ENCODE measurements around the gene CYTH4.

Gene CYTH4

DNA sequence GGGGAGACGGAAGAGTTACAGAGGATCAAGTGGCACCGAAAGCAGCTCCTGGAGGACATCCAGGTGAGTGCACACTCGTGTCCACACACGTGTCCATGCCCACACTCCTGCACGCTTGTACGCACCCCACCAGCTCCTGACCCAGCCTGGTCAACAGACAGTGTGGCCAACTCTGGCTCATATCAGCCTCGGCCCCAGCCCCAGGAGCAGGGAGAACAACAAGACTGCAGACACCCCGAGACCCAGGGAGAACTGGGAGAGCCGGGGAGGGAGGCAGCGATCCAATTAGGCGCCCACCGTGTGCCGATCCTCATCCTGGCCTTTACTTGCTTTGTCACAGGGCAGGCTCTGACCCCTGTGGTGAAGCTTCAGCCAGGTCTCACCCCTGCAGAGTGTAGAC, 10.3 kb downstream of the CYTH4 start:
- DNase-seq: no peak

DNA sequence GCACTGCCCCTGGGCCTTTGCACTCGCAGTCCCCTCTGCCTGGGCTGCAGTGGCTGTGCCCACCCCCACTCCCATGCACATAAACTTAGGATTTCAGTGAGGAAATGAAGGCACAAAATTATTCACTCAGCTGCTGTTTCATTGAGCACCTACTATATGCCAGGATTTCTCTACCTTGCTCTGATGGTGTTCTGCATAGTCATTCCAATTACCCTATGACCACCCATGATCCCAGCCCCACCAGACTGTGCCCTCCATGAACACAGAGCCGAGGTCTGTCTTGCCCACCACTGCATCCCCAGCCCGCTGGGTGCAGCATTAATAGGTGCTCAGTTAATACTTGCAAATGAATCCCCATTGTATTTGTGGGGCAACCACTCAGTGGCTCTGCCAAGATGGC, 10.9 kb downstream of the CYTH4 start:
- no peak for DNase-seq

DNA sequence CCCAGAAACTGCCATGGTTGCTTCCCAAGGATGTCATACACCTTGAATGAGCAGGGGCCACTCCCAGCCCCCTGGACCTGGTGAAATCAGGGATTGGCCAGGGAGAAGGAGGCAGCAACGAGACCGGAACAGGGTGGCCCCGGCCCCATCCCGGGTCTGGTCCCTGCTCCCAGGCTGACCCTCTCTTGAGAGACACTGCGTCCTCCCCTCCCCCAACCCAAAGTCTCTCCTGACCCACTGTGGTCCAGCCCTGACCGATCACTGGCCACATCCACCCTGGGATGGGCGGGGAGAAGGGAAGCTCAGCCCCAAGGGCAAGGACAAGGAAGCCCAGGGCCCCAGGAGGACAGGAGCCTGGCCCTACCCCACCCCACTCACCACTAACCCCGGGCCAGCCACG, 12.4 kb downstream of the CYTH4 start:
- no peak for DNase-seq

DNA sequence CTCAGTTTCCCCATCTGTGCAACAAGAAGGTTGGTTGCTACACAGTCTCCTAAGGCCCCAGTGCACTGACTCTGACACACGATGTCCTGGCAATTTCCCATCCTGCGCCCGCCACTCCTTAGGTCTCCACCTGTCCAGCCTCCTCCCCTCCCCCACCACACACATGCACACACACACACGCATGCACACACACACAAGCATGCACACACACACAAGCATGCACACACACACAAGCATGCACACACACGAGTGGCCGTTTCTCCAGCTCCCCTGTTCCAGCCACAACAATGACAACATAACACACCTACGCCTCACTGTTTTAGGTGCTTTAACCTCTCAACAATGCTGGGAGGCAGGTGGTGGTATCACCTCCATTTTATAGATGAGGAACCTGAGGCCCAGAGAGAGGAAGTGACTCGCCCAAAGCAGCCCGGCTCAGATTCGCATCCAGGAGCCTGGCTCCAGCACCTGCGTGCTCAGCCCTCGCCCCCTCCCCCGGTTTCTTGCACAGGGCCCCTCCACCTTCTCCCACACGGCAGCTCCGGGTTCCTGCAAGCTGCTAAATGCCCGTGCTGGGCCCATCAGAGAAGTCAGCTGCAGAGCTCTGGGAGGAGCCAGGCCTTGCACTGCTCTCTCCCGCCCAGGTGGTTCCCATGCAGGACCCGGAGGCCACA, 13.0 kb downstream of the CYTH4 start:
- no peak for DNase-seq

DNA sequence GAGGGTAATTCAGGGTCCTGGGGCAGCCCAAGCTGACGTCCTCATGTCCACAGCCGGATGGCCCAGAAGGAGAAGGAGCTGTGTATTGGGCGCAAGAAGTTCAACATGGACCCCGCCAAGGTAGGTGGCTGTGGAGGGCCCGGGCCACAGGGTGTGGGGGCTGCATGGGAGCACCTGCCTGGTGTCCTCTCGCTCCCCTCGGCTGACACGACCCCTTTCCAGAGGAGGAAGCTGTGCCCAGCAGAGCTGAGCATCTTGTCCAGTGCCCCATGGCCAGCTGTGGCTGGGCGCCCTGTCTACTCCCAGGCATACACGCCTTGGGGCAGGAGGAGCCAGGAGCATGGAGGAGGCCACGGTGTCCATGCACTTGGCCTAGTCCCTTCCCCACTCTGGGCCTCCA, 13.6 kb downstream of the CYTH4 start:
- no peak for DNase-seq

DNA sequence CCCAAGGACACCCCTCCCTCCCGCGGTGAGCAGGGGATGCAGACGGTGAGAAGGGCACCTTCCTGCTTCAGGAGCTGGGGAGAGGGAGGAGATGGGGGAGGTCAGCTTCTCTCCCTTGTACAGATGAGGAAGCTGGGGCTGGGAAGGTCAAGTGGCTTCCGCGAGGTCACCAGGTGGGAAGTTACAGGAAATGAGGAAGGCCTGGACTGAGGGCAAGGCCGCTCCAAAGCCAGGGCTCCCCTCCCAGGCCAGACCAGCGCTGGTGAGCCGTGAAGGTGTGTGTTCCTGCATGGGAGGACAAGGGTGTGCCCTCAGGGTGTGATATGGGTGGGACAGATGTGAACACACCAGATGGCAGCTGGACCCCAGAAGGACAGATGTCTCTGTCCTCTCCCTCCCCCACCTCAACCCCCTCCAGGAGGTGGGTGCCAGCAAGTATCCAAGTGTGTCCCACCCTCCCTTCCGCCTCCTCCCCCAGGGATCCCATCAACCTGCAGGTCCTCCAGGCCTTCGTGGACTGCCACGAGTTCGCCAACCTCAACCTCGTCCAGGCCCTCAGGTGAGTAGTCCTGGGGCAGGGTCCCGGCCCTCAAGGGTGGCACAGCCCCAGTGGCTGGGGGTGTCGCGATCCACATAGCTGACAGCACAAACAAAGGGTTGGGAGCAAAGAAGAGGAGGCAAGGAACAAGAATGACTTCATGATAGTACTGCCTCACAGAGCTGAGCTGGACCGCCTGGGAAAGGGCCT, 16.6 kb downstream of the CYTH4 start:
- DNase-seq: no peak

DNA sequence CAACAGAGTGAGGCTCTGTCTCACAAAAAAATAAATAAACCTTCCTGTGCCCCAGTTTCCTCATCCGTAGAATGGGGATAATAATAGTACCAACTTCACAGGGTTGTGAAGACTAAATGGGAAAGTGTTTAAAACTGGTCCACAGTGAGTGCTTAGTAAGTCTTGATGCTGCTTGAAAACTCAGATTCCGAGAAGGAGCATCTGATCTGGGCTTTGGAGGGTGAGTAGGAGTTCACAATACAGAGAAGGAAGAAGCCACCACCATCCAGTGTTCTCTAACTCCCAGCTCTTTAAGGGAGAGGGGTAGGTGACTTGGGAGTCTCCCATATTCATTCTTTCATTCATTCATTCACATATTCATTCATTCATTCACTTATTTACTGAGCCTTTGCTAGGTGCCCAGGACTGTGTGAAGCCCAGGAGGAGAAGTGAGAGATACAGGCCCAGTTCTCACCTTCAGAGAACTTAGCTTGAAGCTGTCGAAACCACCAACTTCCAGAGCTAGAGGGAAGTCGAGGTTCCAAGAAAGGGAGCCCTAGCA, 17.7 kb downstream of the CYTH4 start:
- DNase-seq: no peak

DNA sequence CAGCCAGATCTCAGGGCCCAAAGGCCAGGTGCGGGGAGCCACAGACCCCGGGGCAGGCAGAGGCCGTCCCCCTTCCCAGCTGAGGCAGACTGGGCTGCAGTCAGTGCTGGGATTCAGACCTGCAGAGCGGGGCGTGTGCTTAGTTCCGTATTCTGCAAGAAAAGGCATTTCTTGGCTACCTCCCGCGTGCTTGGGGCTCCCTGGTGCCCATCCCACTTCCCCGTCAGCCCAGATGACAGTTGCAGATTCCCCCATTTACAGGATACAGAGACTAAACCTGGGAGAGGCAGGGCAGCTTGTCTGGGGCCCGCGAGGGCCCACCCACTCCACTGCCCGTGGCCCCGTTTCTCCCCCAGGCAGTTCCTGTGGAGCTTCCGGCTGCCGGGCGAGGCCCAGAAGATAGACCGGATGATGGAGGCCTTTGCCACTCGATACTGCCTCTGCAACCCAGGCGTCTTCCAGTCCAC, 18.3 kb downstream of the CYTH4 start:
- DNase-seq: no peak

DNA sequence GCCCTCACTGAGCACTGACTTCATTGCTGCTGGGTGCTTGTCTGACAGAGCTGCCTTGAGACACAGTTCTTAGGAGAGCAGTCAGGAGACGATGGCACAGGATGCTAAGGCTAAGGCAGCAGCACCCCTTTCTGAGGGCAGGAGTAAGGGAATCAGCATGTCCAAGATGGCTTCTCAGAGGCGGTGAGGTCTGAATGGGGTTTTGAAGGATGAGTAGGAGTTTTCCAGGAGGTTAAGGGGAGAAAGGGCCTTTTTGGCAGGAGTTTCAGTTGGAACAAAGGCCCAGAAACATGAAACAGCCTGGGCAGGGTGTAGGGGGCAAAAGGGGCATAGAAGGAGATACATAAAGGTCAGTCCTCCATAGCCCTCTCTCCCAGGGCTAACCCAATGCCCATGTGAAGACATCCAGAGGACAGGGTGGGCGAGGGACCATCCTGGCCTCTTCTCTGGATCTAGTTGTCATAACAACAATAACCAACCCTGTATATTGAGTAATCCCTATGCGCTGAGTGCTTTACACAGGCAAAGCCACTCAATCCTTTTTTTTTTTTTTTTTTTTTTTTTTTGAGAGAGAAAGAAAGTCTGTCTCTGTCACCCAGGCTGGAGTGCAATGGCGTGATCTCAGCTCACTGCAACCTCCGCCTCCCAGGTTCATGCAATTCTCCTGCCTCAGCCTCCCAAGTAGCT, 19.0 kb downstream of the CYTH4 start:
- DNase-seq: no peak

DNA sequence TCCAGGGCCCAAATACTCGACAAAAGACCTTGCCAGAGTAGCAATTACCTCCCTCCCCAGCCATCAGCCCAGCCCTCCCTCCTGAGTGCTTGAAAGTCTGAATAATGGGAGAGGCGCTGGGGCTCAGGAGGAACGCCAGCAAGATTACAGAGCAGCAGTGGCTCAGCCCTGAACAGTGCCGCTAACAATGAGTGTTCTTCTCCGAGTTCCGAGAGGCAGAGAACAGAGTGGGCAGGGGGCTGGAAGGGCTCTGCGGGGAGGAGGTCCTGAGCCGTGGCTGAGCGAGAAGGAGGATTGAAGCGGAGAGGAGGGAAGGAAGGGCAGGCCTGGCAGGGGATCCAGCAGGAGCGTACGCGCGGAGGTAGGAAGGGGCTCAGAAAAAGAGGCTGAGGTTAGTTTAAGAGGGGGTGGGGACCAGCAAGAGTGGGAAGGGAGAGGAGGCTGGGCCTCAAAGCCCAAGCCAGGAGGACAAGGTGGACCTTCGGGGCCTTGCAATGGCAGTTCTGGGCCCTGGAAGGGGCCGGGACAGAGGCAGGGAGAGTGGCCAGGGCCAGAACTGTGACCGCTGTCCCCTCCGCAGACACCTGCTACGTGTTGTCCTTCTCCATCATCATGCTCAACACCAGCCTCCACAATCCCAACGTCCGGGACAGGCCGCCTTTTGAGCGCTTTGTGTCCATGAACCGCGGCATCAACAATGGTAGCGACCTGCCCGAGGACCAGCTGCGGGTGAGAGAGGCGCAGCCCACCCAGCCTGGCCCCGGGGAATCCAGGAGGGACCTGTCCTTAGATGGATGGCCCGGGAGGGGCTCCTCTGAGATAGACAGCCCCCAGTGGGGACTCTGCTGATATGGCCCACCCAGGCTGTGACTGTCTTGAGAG, 20.6 kb downstream of the CYTH4 start:
- DNase-seq: no peak

DNA sequence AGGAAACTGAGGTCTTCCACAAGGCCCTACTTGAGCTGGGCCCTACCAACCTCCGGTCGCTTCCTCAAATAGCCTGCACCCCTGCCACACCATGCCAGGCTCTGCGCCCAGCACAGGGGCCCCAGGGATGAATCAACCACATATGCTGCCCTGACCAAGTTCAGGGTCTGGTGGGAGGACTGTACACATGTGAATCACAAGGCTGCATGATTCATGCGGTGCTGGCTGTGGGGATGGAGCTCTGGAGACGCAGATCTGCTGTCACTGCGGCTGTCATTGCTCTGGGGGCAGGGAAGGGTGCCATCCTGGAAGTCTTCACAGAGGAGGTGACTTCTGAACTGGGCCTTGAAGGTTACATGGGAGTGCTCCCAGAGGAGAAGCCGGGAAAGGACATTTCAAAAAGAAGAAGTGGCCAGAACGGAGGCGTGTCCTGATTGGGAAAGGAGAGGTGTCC, 21.5 kb downstream of the CYTH4 start:
- DNase-seq: no peak

DNA sequence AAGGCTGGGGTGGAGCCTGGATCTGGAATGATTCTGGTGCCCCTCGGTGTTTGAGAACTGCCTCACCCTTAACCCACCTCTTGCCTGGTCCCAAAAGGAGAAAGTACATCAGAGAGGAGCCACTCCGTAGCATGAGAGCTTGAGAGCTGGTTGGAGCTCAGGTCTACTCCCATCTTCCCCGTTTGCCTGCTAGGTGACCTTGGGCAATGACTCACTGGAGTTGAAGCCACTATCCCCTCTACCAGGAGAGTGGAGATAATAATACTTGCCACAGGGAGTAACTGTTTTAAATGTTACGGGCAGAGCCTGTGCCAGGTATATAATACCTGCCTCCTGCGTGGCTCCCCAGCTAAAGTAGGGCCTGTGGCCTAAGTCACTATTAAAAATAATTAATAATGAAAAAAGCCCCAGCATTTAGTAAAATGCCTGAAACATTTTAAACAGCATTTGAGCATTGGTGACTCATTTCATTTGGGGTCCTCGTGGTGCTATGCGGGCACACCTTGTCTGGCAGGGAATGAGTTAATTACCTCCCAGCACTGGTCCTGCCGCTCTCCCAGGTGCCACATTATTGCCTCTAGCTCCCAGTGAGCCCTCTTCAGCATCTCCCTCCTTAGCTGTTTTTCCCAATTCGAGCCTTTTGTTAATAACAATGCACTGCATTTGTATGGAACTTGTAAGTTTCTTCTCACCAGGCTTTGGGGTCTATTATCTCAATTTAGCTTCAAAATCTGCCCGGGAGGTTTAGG, 22.5 kb downstream of the CYTH4 start:
- no peak for DNase-seq

DNA sequence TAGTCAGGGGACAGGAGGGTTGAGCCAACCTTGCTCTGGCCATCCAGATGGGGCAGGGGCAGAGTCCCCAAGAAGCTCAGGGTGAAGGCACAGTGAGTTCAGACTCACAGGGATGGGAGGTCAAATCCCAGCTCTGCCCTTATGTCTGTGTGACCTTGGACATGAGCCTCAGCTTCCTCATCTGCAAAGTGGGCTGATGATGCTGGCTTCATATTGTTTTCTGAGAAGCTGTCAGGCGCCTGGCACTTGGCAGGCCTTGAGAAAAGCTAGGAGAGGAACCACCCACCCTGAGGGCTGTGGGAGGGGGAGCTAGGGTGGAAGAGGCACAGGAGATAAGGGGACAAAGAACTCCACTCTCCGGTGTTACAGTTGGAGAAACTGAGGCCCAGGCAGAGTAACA, 23.6 kb downstream of the CYTH4 start:
- no peak for DNase-seq

DNA sequence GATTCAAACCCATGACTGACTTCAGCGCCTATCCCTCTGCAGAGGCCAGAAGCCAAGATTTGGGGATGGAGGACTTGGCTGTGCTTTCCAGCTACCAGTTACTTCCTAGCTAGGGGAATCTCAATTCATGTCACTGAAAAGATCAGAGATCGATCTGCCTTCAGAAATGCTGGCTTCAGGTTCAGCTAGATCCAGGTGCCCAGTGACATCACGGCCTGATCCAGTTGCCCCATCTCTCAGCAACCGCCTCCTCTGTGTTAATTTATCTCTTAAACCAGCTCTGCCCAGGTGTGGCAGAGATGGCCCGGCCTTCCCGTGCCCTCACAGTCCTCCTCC, 24.2 kb downstream of the CYTH4 start:
- no peak for DNase-seq

DNA sequence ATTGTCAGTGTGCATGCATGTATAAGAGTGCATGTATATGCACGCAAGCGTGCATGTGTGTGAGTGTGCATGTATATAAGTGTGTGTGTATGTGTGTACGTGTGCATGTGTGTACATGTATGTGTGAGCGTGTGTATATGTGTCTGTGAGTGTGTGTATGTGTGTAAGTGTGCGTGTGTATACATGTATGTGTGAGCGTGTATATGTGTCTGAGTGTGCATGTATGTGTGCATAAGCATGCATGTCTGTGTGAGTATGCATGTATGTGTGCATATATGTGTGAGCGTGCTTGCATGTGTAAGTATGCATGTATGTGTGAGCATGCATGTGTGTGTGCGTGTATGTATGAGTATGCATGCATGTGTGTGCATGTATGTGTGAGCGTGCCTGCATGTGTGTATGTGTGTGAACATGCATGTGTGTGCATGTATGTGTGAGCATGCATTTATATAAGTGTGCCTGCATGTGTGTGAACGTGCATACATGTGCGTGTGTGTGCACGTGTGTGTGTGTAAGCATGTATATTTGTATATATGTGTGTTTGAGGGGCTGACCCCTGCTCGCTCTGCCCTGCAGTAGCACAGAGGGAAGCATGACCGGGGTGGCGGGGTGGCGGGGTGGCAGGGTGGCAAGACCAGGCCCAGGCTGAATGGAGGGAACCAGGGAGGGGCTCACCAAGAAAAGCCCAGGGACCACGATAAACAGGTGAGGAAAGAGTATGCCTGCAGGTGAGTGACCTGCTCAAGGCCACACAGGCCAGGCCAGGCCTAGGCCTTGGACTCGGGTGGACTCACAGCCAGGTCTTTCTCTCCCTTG, 26.3 kb downstream of the CYTH4 start:
- no peak for DNase-seq

DNA sequence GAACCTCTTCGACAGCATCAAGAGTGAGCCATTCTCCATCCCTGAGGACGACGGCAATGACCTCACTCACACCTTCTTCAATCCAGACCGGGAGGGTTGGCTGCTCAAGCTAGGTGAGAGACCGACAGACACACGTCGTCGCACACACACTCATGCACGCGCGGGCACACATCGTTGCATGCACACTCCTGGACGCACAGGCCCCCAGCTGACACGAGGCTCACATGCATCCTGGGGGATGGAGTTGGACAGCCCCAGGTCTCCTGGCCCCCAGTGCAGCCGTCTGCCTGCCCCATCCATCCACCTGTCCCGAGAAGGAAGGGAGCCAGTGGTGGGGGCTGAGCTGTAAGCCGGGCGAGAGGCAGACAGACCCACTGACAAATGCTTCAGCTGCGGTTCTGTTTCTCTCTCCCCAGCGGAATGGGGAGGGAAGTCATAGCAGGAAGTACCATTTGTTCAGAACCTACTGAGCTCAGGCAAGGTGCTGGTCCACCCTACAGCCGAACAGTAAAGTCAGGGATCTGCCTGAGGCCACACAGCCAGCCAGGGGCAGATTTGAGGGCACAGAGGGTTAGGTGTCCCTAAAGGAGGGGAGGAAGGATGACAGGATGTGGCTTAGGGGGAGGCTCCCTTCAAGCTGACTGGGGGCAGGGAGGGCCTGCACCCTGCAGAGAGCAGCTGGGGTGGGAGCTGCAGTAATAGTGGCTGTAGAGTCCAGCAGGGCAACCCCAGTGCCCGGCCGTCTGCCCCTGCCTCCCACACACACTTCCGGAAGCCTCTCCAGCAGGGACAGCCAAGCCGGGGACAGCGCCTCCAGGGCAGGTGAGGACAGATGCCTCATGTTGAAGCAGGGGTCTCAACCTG, 27.1 kb downstream of the CYTH4 start:
- no peak for DNase-seq

DNA sequence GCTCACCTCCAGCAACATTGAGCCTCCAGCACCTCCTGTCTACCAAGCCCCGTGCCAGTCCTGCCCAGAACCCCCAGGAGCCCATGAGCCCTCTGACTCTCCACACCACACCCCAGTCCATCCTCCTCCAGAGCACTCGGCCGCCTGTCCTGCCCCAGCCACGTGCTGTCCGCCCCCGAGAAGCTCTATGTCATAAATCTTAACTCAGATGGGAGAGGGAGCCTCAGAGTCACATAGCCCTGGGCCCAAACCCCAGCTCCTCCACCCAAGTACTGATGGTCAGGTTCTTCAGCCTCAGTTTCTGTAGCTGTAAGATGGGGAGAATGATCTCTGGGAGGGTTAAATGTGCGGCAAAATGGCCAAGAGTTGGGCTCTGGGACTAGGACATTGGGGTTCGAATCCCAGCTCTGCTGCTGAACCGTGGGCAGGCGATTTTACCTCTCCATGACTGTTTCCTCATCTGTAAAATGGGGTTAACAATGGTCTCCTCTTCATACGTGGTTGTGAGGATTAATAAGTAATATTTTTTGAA, 27.8 kb downstream of the CYTH4 start:
- DNase-seq: no peak

DNA sequence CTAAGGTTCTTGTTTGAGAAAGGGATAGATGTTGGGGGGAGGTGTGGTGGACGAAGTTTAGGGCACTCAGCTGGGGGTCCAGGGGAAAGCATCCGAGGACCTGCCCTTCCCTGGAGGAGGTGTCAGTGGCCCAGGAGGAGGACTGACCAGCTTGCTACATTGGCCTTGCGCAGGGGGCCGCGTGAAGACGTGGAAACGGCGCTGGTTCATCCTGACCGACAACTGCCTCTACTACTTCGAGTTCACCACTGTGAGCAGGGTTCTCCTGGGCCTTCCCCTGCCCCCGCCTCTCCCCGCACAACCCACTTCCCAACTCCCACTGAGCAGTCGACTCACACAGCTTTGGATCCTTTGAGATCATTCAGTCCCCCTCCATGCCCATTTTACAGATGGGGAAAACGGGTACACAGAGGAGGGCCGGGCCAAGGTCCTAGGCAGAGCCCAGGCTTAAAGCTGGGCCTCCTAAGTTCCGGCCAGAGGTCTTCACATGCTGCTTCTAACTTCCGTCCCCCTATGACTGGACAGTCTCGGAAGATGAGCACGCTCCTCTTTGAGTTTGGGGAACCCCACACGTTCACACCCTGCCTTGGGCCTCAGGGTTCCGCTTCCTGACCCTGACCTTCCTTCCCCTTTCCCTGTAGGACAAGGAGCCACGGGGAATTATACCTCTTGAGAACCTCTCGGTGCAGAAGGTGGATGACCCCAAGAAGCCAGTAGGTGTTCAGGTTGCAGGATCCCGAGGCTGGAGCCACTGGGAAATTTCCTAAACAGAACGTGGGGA, 28.7 kb downstream of the CYTH4 start:
- DNase-seq: no peak

DNA sequence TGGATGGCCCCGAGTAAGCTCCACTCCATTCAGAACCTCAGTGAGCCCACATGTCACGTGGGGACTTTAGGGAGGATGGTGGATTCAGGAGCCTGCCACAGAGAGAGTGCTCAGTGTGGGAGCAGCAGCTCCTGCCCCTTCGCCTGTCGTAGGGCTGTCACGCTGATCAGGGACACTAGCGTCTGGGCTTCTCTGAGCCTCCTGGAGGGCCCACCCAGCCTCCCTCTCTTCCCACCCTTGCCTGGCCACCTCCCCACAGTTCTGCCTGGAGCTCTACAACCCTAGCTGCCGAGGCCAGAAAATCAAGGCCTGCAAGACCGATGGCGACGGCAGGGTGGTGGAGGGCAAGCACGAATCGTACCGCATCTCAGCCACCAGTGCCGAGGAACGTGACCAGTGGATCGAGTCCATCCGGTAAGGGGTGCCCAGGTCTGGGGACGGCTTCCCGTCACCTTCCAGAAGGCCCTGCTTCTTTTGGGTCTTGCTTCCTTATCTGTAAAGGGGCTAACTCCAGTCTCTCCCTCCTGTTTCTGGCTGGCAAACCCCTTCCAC, 29.5 kb downstream of the CYTH4 start:
- no peak for DNase-seq

Data from NCI-H1417 treated with DMSO at 0.1 percent for 48 hours (cell line).